HG02759 (cell line): ENCODE results near the gene P2RY8.

Source experiments
- ATAC-seq: cut with Tn5 transposase; IDR thresholded peaks from one replicate; pipeline ENCODE4 v1.9.1; 2021; ENCODE audit warnings: mild to moderate bottlenecking, moderate library complexity; ENCODE audit not compliant: unreplicated experiment

The P2RY8 gene

DNA sequence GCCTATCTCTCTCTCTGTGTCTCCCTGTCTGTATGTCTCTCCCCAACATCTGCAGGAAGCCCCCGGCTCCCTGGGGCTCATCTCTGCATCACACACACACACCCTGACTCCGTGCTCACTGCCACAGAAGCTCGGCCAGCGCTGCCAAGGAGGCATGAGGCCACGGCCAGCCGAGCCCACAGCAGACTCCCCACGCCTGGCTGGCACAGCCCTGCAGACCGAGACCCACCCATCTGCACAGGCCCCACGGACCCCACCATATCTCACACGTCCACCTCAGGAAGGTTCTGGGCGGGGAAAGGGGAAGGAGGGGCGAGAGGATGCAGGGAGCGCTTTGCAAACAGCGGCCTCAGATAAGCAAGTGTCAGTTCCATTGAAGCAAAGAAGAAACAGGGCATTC is 116.6 kb downstream of the P2RY8 start:
- ATAC-seq = no peak

DNA sequence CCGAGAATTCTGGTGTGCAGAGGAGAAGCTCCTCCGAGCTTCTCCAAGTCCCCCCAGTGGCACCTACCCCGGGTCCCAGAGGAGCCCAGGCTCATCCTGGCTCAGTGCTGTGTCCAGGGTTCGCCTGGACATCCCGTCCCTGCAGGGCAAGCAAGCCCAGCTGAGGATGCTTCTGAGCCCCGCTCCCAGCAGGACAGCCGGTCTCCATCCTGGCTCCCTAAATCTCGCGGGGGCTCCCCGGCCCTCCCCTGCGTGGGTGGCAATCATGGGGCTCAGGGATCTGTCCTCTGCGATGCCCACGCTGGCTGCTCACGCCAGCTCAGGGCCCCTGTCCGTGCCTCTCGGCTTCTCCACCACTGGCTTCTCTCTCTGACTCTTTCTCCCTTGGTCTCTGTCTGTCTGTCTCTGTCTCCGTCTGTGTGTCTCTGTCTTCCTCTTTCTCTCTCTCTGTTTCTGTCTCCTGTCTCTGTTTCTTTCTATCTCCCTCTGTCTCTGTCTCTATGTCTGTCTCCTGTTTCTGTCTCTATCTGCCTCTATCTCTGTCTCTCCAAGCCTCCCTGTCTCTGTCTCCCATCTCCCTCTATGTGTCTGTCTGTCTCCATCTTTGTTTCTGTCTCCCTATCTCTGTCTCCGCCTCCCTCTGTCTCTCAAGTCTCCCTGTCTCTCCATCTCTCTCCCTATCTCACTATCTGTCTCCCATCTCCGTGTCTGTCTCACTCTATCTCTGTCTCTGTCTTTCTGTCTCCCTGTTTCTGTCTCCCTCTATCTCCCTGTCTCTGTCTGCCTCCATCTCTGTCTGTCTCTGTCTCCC is 117.2 kb downstream of the P2RY8 start:
- no peak for ATAC-seq

DNA sequence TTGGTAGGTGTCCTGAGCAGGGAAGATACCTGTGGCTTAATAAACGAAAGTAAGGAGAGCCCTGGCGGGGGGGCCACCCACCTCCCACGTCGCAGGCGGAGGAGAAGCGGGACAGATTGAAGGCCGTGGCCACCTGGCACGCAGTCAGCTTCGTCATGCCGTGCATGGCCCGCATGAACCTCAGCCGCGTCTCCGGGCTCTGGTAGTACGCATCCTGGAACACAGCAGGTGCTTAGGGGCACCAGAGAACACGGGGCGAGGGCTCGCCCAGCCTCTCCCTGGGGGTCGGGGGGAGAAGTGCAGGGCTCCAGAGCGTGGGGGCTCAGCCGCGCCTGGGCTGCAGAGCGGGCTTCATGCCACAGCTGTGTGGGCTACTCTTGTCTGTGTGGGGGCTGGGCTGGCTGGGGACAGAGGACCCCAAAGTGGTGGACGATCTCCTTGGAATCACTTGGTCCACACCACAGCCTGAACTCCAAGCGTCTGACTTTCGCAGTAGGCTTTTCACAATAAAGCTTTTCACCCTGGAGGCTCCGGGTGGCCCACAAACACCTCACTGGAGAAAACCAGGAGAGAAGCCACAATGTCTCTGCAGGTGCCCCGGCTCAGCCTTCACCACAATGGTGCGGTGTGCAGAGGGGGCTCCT is 118.0 kb downstream of the P2RY8 start:
- ATAC-seq = no peak

DNA sequence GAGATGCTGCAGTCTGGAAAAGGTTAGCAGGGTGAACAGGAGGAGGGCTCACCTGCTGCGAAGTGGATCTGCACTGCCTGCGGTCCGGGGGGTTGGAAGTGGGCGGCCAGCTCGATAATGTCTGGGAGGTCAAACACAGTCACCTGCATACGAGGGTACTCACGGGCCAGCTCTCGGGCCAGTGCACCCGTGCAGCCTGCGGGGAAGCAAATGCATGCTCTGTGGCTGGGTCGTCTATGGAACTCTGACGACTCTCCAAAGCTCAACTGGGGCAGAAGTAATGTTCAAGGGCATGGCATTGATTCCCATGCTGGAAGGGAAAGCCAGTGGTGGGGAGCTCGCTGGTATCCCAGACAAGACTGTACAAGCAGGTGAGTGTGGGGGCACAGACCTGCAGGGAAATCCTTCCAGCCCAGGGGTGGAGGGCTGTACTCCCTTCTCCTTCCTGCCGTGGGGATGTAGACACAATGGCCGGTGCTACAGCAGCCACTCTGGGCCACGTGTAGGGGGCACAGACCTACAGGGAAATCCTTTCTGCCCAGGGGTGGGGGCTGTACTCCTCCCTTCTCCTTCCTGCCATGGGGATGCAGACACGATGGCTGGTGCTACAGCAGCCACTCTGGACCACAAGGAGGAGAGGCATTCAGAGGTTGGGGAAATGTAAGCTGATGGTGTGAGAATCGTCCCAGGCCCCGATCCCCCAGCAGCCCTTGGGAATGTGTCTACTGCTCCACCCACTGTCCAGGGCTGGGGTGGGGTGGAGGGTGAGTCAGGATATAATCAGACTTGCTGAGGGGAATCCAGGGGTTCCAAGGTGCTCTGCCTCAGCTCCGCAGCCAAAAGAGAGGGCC is 118.8 kb downstream of the P2RY8 start:
- no peak for ATAC-seq

DNA sequence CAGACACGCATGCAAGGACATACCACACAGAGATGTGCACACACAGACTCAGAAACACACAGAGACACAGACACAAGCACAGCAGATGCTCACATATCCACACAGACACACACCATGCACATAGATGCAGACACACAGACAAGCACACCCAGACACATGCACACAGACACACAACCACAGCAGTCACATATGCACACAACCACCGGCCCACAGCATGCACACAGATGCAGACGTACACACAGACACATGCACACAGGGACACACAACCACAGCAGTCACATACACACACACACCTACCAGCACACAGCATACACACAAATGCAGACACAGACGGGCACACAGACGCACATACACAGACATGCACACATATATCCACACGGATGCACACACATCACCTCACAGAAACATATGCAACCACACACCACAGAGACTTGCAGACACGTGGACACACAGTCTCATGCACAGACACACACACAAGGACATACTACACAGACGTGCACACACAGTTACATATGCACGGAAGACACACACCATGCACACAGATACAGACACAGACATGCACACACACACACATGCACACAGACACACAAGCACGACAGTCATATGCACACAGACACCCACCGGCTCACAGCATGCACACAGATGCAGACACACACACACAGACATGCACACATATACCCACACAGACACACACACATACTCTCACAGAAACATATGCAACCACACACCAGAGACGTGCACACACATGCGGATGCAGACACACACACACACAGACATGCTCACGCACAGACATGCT is 119.8 kb downstream of the P2RY8 start:
- ATAC-seq = no peak

DNA sequence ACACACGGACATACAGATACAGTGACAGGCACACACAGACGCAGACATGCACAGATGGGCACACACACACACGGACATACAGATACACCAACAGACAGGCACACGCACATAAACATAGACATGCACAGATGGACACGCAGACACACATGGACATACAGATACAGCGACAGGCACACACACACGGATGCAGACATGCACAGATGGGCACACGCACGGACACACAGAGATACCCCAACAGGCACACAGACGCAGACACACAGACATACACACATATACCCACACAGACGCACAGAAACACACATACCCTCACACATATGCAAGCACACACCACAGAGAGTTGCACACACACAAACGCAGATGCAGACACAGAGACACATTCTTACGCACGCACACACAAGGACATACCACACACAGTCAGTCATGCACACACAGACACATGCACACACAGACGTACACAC is 120.6 kb downstream of the P2RY8 start:
- no peak for ATAC-seq
